Adrenal gland (tissue), 5 donors: ENCODE measurements around the gene NCF4.

Experiments
- POLR2A ChIP-seq, 2 donors: fragments of 450-650 bp; IDR thresholded peaks; one replicate each; pipeline ENCODE4 v1.6.1; 2017; ENCODE audit warnings: antibody characterized with exemption in 2 of 2, mild to moderate bottlenecking in 2 of 2, moderate library complexity in 1 of 2
- TF ChIP-seq, protein P1 (sequence below), 6 experiments: fragments of 450-650 bp in 4 of 6; fragments of 200-600 bp in 2 of 6; sonication (generic) in 1 of 6; IDR thresholded peaks; 1 replicate in 5 of 6; 2 replicates in 1 of 6; pipeline versions ENCODE4 v1.5.1 to v1.8.0; 2016 to 2021; ENCODE audit warnings: antibody characterized with exemption in 6 of 6, mild to moderate bottlenecking in 2 of 6, moderate library complexity in 1 of 6
- donor health status: DM: no; HTN: no; CAD: no.

DNA sequence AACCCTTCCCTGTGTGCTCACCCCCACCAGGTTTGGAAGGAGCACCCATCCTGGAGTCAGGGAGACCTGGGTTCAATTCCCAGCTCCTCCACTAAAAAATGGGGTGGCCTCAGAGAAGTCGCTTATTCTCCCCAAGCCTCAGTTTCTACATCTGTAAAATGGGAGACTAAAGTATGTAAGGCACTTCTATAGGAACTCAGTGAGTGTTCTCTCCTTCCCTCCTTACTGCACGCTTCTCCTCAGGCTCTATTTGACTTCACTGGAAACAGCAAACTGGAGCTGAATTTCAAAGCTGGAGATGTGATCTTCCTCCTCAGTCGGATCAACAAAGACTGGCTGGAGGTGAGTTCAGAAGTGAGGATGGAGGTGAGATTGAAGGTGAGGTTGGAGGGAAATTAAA lies 11.3 kb downstream of the NCF4 start:
- TF ChIP-seq, protein P1, sequence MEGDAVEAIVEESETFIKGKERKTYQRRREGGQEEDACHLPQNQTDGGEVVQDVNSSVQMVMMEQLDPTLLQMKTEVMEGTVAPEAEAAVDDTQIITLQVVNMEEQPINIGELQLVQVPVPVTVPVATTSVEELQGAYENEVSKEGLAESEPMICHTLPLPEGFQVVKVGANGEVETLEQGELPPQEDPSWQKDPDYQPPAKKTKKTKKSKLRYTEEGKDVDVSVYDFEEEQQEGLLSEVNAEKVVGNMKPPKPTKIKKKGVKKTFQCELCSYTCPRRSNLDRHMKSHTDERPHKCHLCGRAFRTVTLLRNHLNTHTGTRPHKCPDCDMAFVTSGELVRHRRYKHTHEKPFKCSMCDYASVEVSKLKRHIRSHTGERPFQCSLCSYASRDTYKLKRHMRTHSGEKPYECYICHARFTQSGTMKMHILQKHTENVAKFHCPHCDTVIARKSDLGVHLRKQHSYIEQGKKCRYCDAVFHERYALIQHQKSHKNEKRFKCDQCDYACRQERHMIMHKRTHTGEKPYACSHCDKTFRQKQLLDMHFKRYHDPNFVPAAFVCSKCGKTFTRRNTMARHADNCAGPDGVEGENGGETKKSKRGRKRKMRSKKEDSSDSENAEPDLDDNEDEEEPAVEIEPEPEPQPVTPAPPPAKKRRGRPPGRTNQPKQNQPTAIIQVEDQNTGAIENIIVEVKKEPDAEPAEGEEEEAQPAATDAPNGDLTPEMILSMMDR (IDR thresholded peaks at IDR 0.05) = no peak
- no peak for TF ChIP-seq POLR2A (IDR thresholded peaks at IDR 0.05)
